ENCODE data around the gene DUSP9. TPM values are rescaled to one million over a fixed set of nuclear protein-coding genes. Genes with fewer than 3 reads are reported as not detected.
"Not testable (repeated sequence)": the region's sequence is repeated elsewhere in the genome, so short reads cannot be mapped to it uniquely, and the experiment has no call there.

The DUSP9 gene
- under 1 TPM in 3 of 5 donors, not detected in 2; 0.12 to 0.69 (median 0.45) TPM for polyA plus RNA-seq (ENCODE audit: insufficient read depth in 1 of 5, insufficient read length in 5 of 5, low replicate concordance in 1 of 5)
- long read RNA-seq, donor 1: 0 reads
- long read RNA-seq, donor 2: 0 reads
- long read RNA-seq, donor 3: 0 reads
- long read RNA-seq, donor 4: 0 reads
- long read RNA-seq, donor 5: 0 reads
- long read RNA-seq, donor 6: 0 reads
- long read RNA-seq, donor 7: 0 reads
- long read RNA-seq, donor 8: 0 reads

GRCh38 chrX:153646620-153647373, at the start of gene DUSP9:
TSS of gene DUSP9 (plus strand) at chrX:153647203. CDS start at chrX:153647954, 751 bp downstream.
- no peak for DNase-seq

GRCh38 chrX:153598541-153599191, 48.3 kb upstream of the DUSP9 start, which contains the start of gene CCNQ:
TSS of gene CCNQ (minus strand) at chrX:153599139. CDS start at chrX:153599073, 66 bp downstream.
- DNase-seq: no peak

- peak; percentile 89 to 90 for DNase-seq
These were observed 47.6 kb upstream of the DUSP9 start for GRCh38 chrX:153599192-153600031.

GRCh38 chrX:153600032-153600373, 47.0 kb upstream of the DUSP9 start:
- no peak for DNase-seq

- DNase-seq: no peak
These were observed 46.1 kb upstream of the DUSP9 start for GRCh38 chrX:153600921-153601320.

GRCh38 chrX:153601511-153602110, 45.4 kb upstream of the DUSP9 start:
- no peak for DNase-seq

GRCh38 chrX:153602601-153603000, 44.4 kb upstream of the DUSP9 start:
- DNase-seq: no peak

GRCh38 chrX:153603131-153603656, 43.8 kb upstream of the DUSP9 start:
- no peak for DNase-seq

- not testable (repeated sequence) for DNase-seq
These were observed 42.2 kb upstream of the DUSP9 start for GRCh38 chrX:153604666-153605380.

- DNase-seq: no peak
These were observed 40.5 kb upstream of the DUSP9 start for GRCh38 chrX:153606503-153606902.

- DNase-seq: no peak
These were observed 38.6 kb upstream of the DUSP9 start for GRCh38 chrX:153608376-153608775.

- no peak for DNase-seq
These were observed 38.2 kb upstream of the DUSP9 start for GRCh38 chrX:153608806-153609205.

GRCh38 chrX:153609917-153610835, 36.8 kb upstream of the DUSP9 start:
- peak; percentile 65 to 71 for DNase-seq

GRCh38 chrX:153610836-153611213, 36.2 kb upstream of the DUSP9 start:
- no peak for DNase-seq

GRCh38 chrX:153611298-153612095, 35.5 kb upstream of the DUSP9 start:
- no peak for DNase-seq

GRCh38 chrX:153612413-153612812, 34.6 kb upstream of the DUSP9 start:
- DNase-seq: no peak

GRCh38 chrX:153614818-153615217, 32.2 kb upstream of the DUSP9 start:
- no peak for DNase-seq

- no peak for DNase-seq
These were observed 26.4 kb upstream of the DUSP9 start for GRCh38 chrX:153620576-153620975.

All from right lung (tissue), 10 donors.